ENCODE results near the gene LEPROT. TPM values are rescaled to one million over a fixed set of nuclear protein-coding genes. Genes with fewer than 3 reads are reported as not detected.

Gene LEPROT
- total RNA-seq, 2 donors from 2014 or later, result 19.7 to 49.0 TPM

DNA sequence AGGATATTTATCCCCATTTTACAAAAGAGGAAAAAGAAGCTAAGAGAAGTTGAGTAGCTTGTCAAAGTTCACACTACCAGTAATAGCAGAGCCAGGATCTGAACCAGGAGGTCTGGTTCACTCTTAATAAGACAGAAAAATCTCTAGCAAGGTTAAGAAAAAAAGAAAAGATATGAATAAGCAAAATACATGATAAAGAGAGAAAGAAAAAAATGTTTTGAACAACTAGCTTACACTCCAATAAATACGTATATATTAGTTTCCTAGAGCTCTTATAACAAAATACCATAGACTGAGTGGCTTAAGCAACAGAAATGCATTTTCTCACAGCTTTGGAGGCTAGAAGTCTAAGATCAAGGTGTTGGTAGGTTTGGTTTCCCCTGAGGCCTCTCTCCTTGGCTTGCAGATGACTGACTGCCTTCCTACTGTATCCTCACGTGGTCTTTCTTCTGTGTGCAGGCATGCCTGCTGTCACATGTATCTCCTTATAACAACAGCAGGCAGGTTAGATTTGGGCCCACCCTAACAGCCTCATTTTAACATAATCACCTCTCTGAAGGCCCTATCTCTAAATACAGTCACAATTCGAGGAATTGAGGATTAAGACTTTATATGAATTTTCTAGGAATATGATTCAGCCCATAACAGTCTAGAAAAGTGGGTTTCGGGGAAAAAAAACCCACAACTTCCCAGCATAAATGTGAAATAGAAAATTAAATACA is 60.4 kb downstream of the LEPROT start:
- TF ChIP-seq, protein P1, sequence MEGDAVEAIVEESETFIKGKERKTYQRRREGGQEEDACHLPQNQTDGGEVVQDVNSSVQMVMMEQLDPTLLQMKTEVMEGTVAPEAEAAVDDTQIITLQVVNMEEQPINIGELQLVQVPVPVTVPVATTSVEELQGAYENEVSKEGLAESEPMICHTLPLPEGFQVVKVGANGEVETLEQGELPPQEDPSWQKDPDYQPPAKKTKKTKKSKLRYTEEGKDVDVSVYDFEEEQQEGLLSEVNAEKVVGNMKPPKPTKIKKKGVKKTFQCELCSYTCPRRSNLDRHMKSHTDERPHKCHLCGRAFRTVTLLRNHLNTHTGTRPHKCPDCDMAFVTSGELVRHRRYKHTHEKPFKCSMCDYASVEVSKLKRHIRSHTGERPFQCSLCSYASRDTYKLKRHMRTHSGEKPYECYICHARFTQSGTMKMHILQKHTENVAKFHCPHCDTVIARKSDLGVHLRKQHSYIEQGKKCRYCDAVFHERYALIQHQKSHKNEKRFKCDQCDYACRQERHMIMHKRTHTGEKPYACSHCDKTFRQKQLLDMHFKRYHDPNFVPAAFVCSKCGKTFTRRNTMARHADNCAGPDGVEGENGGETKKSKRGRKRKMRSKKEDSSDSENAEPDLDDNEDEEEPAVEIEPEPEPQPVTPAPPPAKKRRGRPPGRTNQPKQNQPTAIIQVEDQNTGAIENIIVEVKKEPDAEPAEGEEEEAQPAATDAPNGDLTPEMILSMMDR (conservative IDR thresholded peaks at IDR 0.05), result no peak
- Histone ChIP-seq H3K4me1 (ENCODE audit: control insufficient read depth, insufficient read depth, low read length) (no peaks in the 10 kb centered on the region), H3K36me3 (ENCODE audit: control insufficient read depth, insufficient read depth, low read length) (no peaks in the 10 kb centered on the region), H3K27me3 (ENCODE audit: control insufficient read depth, insufficient read depth, low read length, poor library complexity, severe bottlenecking) (no peaks in the 10 kb centered on the region), H3K4me3 (ENCODE audit: low read length) (no peak overlapping the region), H3K9ac (ENCODE audit: extremely low read depth, low read length, poor library complexity, severe bottlenecking) (no peak overlapping the region), H3K9me3 (ENCODE audit: control insufficient read depth, low read length) (no peaks in the 10 kb centered on the region), H3K27ac (ENCODE audit: low read depth, low read length) (no peak overlapping the region)
- H3K4me1 Mint-ChIP-seq, result no peaks in the 10 kb centered on the region
- no peak overlapping the region for H3K27ac Mint-ChIP-seq
- H3K36me3 Mint-ChIP-seq (ENCODE audit: low read depth), result no peaks in the 10 kb centered on the region
- H3K27me3 Mint-ChIP-seq (ENCODE audit: insufficient read depth), result no peaks in the 10 kb centered on the region
- H3K9me3 Mint-ChIP-seq, result no peaks in the 10 kb centered on the region
- DNase-seq, result no peak
- WGBS, 2 experiments (ENCODE audit: insufficient coverage in 1 of 2, insufficient read length in 1 of 2), result 71 to 85% methylated on average over 1 to 2 of the region's 4 CpGs
- H3K4me3 Mint-ChIP-seq, result no peak overlapping the region

DNA sequence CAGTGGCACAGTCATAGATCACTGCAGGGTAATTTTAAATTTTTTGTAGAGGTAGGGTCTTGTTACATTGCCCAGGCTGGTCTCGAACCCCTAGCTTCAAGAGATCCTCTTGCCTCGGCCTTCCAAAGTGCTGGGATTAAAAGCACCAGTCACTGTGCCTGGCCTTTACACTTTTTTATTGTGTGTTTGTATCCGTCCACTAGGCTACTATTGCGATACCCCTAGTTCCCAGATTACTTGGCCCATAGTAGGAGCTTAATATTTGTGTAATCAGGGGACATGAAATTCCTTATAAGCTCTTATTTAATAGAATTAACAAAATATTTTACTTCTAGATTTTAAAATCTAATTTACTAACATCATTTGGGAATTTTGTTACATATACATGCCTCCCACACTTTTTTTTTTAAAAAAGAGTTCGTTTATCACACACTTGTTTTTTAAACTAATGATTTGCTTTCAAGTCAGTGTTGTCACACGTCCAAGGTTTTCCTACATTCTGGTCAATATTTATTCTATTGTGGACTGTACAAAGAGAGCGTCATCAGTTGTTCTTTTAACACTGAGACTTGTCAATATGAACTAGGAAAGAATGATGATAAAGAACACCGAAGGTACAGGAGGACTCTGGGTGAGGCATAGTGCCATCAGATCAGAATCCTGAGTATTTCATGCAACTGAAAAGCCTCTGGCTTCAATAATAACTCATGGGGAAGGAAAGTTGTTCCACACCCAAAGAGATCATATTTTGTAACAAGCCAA is 63.7 kb downstream of the LEPROT start:
- Histone ChIP-seq H3K9me3 (ENCODE audit: control insufficient read depth, low read length) (no peaks in the 10 kb centered on the region), H3K9ac (ENCODE audit: extremely low read depth, low read length, poor library complexity, severe bottlenecking) (no peak overlapping the region), H3K36me3 (ENCODE audit: control insufficient read depth, insufficient read depth, low read length) (no peaks in the 10 kb centered on the region), H3K4me3 (ENCODE audit: low read length) (no peak overlapping the region), H3K4me1 (ENCODE audit: control insufficient read depth, insufficient read depth, low read length) (no peaks in the 10 kb centered on the region), H3K27me3 (ENCODE audit: control insufficient read depth, insufficient read depth, low read length, poor library complexity, severe bottlenecking) (no peaks in the 10 kb centered on the region), H3K27ac (ENCODE audit: low read depth, low read length) (no peak overlapping the region)
- no peaks in the 10 kb centered on the region for H3K27me3 Mint-ChIP-seq (ENCODE audit: insufficient read depth)
- H3K27ac Mint-ChIP-seq, result no peak overlapping the region
- H3K36me3 Mint-ChIP-seq (ENCODE audit: low read depth), result no peaks in the 10 kb centered on the region
- TF ChIP-seq, protein P1 (conservative IDR thresholded peaks at IDR 0.05), result no peak
- 91 to 93% methylated on average over 3 to 8 of the region's 8 CpGs for WGBS, 2 experiments (ENCODE audit: insufficient coverage in 1 of 2, insufficient read length in 1 of 2)
- H3K4me1 Mint-ChIP-seq, result no peaks in the 10 kb centered on the region
- DNase-seq, result no peak
- H3K9me3 Mint-ChIP-seq, result no peaks in the 10 kb centered on the region
- H3K4me3 Mint-ChIP-seq, result no peak overlapping the region

Other genes with a start within 250 kb of the LEPROT start
- 10 to 100 TPM; 17.4 to 33.9 TPM for gene DNAJC6, start 111.1 kb upstream of the LEPROT start, total RNA-seq
- 10 to 100 TPM in 1 of 2 donors, 1 to 10 TPM in 1; 7.2 to 11.1 TPM for gene LEPR, start within 50 bp of the LEPROT start, total RNA-seq